Prostate gland (tissue), 2 donors: ENCODE results near the gene REXO4. TPM values are rescaled to one million over a fixed set of nuclear protein-coding genes. Genes with fewer than 3 reads are reported as not detected.
A peak's percentile ranks its signal among the peaks of the same experiment; 100 is the strongest.

Experiments
- DNase-seq: peaks from one replicate; pipeline ENCODE4 v3.0.0-alpha.2; 2019; ENCODE audit warnings: low spot score
- H3K27ac ChIP-seq, 2 donors: fragments of 200-600 bp; sonication (generic); 2 replicates each; pipeline ENCODE4 v1.5.1; 2017 to 2019
- H3K27me3 ChIP-seq: fragments of 200-600 bp; sonication (generic); replicated peaks from 2 replicates; pipeline ENCODE4 v1.5.1; 2019; ENCODE audit not compliant: insufficient read depth
- H3K36me3 ChIP-seq, 2 donors: fragments of 200-600 bp; sonication (generic); 1 replicate in 1 of 2; 2 replicates in 1 of 2; pipeline versions ENCODE4 v1.5.1 to v1.8.1; 2017 to 2019
- H3K4me1 ChIP-seq: fragments of 200-600 bp; sonication (generic); replicated peaks from 2 replicates; pipeline ENCODE4 v1.5.1; 2019
- H3K4me3 ChIP-seq, 2 donors: fragments of 200-600 bp; sonication (generic); 2 replicates each; pipeline ENCODE4 v1.5.1; 2017 to 2019
- H3K9me3 ChIP-seq: fragments of 200-600 bp; sonication (generic); 2 replicates; pipeline ENCODE4 v1.5.1; 2017
- CTCF ChIP-seq, 4 experiments: fragments of 200-600 bp in 2 of 4; fragments of 450-650 bp in 2 of 4; sonication (generic) in 2 of 4; IDR thresholded peaks; 1 replicate in 3 of 4; 2 replicates in 1 of 4; pipeline ENCODE4 v1.5.1; 2016 to 2019; ENCODE audit warnings: antibody characterized with exemption in 4 of 4, mild to moderate bottlenecking in 2 of 4, moderate library complexity in 2 of 4
- POLR2A ChIP-seq: fragments of 450-650 bp; IDR thresholded peaks from one replicate; pipeline ENCODE4 v1.6.1; 2016; ENCODE audit warnings: antibody characterized with exemption, mild to moderate bottlenecking
- POLR2AphosphoS5 ChIP-seq: sonication (generic); formaldehyde crosslinking; IDR thresholded peaks from one replicate; pipeline ENCODE4 v1.6.1; 2017; ENCODE audit warnings: antibody characterized with exemption
- WGBS: methylation state at CpG from one replicate; pipeline ENCODE4 v1.1.5; 2018; 5-methylcytosine and 5-hydroxymethylcytosine counted together
- intact Hi-C: fragments of 100-400 bp; cut with DNase I; formaldehyde crosslinking; loops from one replicate; pipeline ENCODE4 v1.14.2; 2022
- total RNA-seq, 2 donors: library from RNA; depleted of rRNA; stranded (reverse); fragments of >200 nt; gene quantifications; one replicate each; pipeline ENCODE4 v1.1.0, GENCODE V29; 2016

Gene REXO4
- total RNA-seq, 2 donors from 2014 or later, result 20.8 to 34.5 TPM

- intact Hi-C loops, result loop anchor here (5.0 kb wide), 1 partner anchor 38 kb away; the partner anchor contains the start of gene CACFD1
- Histone ChIP-seq H3K27ac (no peak overlapping the region), H3K4me1 (no peaks in the 10 kb centered on the region), H3K9me3 (no peaks in the 10 kb centered on the region), H3K4me3 (no peak overlapping the region), H3K27me3 (no peaks in the 10 kb centered on the region), H3K36me3 (peaks cover 0 to 7% of the 10 kb centered on the region in 2 donors)
- 82% methylated on average over 13 of the region's 13 CpGs for WGBS
- TF ChIP-seq POLR2A, result no peak
- no peak for DNase-seq
Observed at GRCh38 chr9:133419005-133419404, 1.2 kb upstream of the REXO4 start.

- H3K36me3 ChIP-seq, result peaks cover 0 to 21% of the 10 kb centered on the region in 2 donors
- no peak for DNase-seq
- H3K4me3 ChIP-seq, result no peak overlapping the region
- no peak overlapping the region for H3K27ac ChIP-seq
- WGBS, result 67% methylated on average over 1 of the region's 1 CpG
- H3K9me3 ChIP-seq, result no peaks in the 10 kb centered on the region
- intact Hi-C loops, result loop anchor here (5.0 kb wide), 1 partner anchor 42 kb away; the partner anchor contains the start of gene CACFD1
- TF ChIP-seq POLR2AphosphoS5 (no peak), POLR2A (no peak), CTCF (IDR thresholded peaks at IDR 0.05) (no peak)
- no peaks in the 10 kb centered on the region for H3K27me3 ChIP-seq
- H3K4me1 ChIP-seq, result no peaks in the 10 kb centered on the region
Observed at GRCh38 chr9:133415170-133415569, 2.6 kb downstream of the REXO4 start.

- intact Hi-C loops, result no loop called here
- no peak overlapping the region for H3K27ac ChIP-seq
- H3K9me3 ChIP-seq, result no peaks in the 10 kb centered on the region
- H3K36me3 ChIP-seq, result peaks cover 3 to 12% of the 10 kb centered on the region in 2 donors
- H3K4me1 ChIP-seq, result no peaks in the 10 kb centered on the region
- no peak for DNase-seq
- no peaks in the 10 kb centered on the region for H3K27me3 ChIP-seq
- TF ChIP-seq CTCF (IDR thresholded peaks at IDR 0.05) (no peak), POLR2A (no peak), POLR2AphosphoS5 (no peak)
- 96% methylated on average over 1 of the region's 1 CpG for WGBS
- no peak overlapping the region for H3K4me3 ChIP-seq
Observed at GRCh38 chr9:133408042-133408441, 9.8 kb downstream of the REXO4 start.

GRCh38 chr9:133406480-133407307 is 11.1 kb downstream of the REXO4 start:
- H3K4me3 ChIP-seq, result no peak overlapping the region
- DNase-seq, result peak; percentile 55
- WGBS, result 54% methylated on average over 24 of the region's 24 CpGs
- peaks cover 3 to 12% of the 10 kb centered on the region in 2 donors for H3K36me3 ChIP-seq
- H3K27me3 ChIP-seq, result no peaks in the 10 kb centered on the region
- H3K27ac ChIP-seq, result no peak overlapping the region
- H3K9me3 ChIP-seq, result no peaks in the 10 kb centered on the region
- no peaks in the 10 kb centered on the region for H3K4me1 ChIP-seq
- peak; percentile 83 to 91 (median 88) for TF ChIP-seq CTCF (IDR thresholded peaks at IDR 0.05)
- TF ChIP-seq POLR2AphosphoS5, result no peak
- intact Hi-C loops, result loop anchor here (1.0 kb wide), 1 partner anchor 80 kb away; no protein-coding TSS in a partner anchor

- 78% methylated on average over 19 of the region's 19 CpGs for WGBS
- H3K27me3 ChIP-seq, result no peaks in the 10 kb centered on the region
- no peak for TF ChIP-seq POLR2AphosphoS5
- TF ChIP-seq CTCF (IDR thresholded peaks at IDR 0.05), result no peak
- no peak for TF ChIP-seq POLR2A
- no peak overlapping the region for H3K4me3 ChIP-seq
- no peak for DNase-seq
- intact Hi-C loops, result no loop called here
- H3K4me1 ChIP-seq, result no peaks in the 10 kb centered on the region
- peaks cover 3 to 11% of the 10 kb centered on the region in 2 donors for H3K36me3 ChIP-seq
- no peak overlapping the region for H3K27ac ChIP-seq
- no peaks in the 10 kb centered on the region for H3K9me3 ChIP-seq
Observed at GRCh38 chr9:133405508-133406438, 12.0 kb downstream of the REXO4 start.
